Measurements from ENCODE around the gene APOB.
A peak's percentile ranks its signal among the peaks of the same experiment; 100 is the strongest.

The APOB gene

GRCh38 chr2:21047141-21048009, 3.5 kb upstream of the APOB start:
- peak; percentile 70 for DNase-seq

- DNase-seq, result no peak
Observed at GRCh38 chr2:21046506-21046905, 2.6 kb upstream of the APOB start.

- no peak for DNase-seq
Observed at GRCh38 chr2:21044694-21045371, 960 bp upstream of the APOB start.

- no peak for DNase-seq
Observed at GRCh38 chr2:21042958-21043743, 722 bp downstream of the APOB start.

GRCh38 chr2:21042708-21042957, 1.2 kb downstream of the APOB start:
- DNase-seq, result no peak

GRCh38 chr2:21041943-21042707, 1.7 kb downstream of the APOB start:
- DNase-seq, result no peak

GRCh38 chr2:21041462-21041861, 2.4 kb downstream of the APOB start:
- DNase-seq, result peak; percentile 25

GRCh38 chr2:21040468-21041377, 3.1 kb downstream of the APOB start:
- no peak for DNase-seq

GRCh38 chr2:21039979-21040467, 3.9 kb downstream of the APOB start:
- DNase-seq, result no peak

- no peak for DNase-seq
Observed at GRCh38 chr2:21039080-21039556, 4.8 kb downstream of the APOB start.

- DNase-seq, result no peak
Observed at GRCh38 chr2:21038403-21039073, 5.3 kb downstream of the APOB start.

GRCh38 chr2:21037671-21038108, 6.2 kb downstream of the APOB start:
- DNase-seq, result no peak

GRCh38 chr2:21036708-21037670, 6.9 kb downstream of the APOB start:
- no peak for DNase-seq

GRCh38 chr2:21035974-21036707, 7.7 kb downstream of the APOB start:
- no peak for DNase-seq

- DNase-seq, result no peak
Observed at GRCh38 chr2:21035282-21035973, 8.4 kb downstream of the APOB start.

GRCh38 chr2:21034972-21035279, 8.9 kb downstream of the APOB start:
- no peak for DNase-seq

GRCh38 chr2:21034156-21034971, 9.5 kb downstream of the APOB start:
- DNase-seq, result no peak
